ENCODE data around the gene NEU4.
"Not testable (repeated sequence)": the region's sequence is repeated elsewhere in the genome, so short reads cannot be mapped to it uniquely, and the experiment has no call there.

Gene NEU4

DNA sequence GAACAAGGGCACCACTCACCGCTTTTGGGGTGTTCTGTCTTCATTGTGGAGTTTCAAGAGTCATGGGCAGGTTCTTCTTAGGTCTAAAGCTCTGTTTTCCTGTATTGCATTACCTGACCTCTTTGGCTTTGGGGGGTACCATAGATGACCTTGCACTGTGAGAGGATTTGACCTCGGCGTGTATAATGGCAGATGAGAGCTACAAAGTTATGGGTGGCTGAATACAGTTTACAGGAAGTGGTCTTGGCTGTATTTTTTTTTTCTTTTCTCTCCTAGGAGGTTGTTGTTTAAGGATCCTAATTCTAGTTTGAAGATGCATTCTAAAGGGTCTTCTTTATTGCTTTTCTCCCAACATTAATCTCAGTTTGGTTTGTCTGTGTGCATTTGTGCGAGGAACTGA, 20.9 kb upstream of the NEU4 start:
- DNase-seq (ENCODE audit: low read depth), result no peak
- TF ChIP-seq, protein P1, sequence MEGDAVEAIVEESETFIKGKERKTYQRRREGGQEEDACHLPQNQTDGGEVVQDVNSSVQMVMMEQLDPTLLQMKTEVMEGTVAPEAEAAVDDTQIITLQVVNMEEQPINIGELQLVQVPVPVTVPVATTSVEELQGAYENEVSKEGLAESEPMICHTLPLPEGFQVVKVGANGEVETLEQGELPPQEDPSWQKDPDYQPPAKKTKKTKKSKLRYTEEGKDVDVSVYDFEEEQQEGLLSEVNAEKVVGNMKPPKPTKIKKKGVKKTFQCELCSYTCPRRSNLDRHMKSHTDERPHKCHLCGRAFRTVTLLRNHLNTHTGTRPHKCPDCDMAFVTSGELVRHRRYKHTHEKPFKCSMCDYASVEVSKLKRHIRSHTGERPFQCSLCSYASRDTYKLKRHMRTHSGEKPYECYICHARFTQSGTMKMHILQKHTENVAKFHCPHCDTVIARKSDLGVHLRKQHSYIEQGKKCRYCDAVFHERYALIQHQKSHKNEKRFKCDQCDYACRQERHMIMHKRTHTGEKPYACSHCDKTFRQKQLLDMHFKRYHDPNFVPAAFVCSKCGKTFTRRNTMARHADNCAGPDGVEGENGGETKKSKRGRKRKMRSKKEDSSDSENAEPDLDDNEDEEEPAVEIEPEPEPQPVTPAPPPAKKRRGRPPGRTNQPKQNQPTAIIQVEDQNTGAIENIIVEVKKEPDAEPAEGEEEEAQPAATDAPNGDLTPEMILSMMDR (IDR thresholded peaks at IDR 0.05; ENCODE audit: insufficient read depth, low read depth, low read length, missing control alignments), result no peak
- H3K4me3 ChIP-seq (ENCODE audit: low read length), result no peak overlapping the region

DNA sequence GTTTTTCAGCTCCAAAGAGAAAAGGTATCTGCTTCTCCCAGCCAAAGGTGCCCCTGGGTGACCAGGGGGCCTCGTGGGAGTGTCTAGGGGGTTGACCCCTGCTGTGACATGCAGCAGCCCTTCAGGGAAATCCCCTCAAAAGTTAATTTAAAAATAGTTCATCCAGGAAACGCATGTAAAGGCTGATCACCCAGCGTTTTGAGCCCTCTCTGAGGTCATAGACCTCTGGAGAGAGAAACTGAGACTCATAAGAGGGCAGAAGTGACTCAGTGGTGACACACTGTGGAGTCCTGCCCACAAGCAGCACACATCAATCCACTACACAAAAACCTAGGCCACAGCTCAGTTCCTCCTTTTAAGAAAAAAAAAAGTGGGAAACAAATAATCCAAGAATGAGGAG, 20.4 kb upstream of the NEU4 start:
- no peak overlapping the region for H3K4me3 ChIP-seq (ENCODE audit: low read length)
- no peak for DNase-seq (ENCODE audit: low read depth)
- TF ChIP-seq, protein P1 (IDR thresholded peaks at IDR 0.05; ENCODE audit: insufficient read depth, low read depth, low read length, missing control alignments), result no peak

DNA sequence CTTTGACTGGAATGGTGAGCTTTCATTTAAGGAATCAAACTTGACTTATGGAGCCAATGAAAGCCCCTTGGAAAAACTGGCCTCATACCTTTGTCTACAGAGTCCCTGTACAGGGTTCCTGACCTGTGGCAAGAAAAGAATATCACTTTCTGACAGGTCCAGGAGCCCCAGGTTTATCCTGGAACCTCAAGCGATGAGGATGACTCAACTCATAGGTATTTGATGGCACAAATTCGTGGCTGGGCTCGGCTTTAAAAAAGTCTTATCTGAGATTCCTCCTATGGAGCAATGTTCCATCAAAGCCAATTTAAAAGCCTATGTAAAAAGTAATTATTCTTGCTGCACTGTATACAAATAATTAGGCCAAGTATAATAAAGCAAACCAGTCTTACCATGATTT, 17.6 kb upstream of the NEU4 start:
- not testable (repeated sequence) for DNase-seq (ENCODE audit: low read depth)

DNA sequence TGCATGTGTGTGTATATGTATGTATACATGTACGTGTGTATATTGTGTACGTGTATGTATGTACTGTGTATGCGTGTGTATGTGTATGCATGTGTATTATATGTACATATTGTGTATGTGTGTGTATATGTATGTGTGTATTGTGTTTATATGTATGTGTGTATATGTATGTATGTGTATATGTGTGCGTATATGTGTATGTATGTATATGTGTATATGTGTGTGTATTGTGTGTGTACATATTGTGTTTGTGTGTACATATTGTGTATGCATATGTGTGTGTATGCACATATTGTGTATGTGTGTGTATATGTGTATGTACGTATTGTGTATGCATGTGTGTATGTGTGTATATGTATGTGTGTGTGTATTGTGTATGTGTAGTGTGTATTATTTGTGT, 15.6 kb upstream of the NEU4 start:
- no peak overlapping the region for H3K4me3 ChIP-seq (ENCODE audit: low read length)
- TF ChIP-seq, protein P1 (IDR thresholded peaks at IDR 0.05; ENCODE audit: insufficient read depth, low read depth, low read length, missing control alignments), result no peak
- DNase-seq (ENCODE audit: low read depth), result no peak

More for the DNA sequence above, 17.6 kb upstream of the NEU4 start:
- not testable (repeated sequence) for H3K4me3 ChIP-seq (ENCODE audit: low read length)

DNA sequence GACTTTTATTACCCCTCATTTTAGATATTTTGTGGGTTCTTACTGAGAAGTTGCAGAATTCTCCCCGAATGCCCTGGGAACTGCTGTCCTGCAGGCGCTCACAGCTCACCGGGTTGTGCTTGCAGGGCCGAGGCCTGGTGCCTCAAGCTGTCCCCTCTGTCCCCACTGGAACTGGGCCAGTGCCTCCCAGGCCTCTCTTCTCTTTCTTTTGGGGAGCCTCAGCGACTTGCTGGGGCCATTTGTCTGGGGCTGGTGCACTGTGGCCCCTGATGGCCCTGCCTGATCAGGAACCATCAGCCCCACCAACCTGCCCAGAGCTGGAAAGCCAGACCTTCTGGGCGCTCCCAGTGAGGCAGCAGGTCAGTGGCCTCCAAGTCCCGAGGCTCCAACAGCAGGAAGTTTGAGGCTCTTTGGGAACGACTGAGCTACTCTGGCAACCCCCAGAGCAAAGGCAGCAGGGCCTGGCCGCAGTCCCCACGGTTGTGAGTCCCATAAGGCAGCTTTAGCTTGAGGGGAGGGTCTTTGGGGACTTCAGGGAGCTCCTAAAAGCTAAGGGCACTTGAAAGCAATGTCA, 14.7 kb upstream of the NEU4 start:
- no peak for DNase-seq (ENCODE audit: low read depth)
- H3K4me3 ChIP-seq (ENCODE audit: low read length), result no peak overlapping the region
- TF ChIP-seq, protein P1 (IDR thresholded peaks at IDR 0.05; ENCODE audit: insufficient read depth, low read depth, low read length, missing control alignments), result no peak

DNA sequence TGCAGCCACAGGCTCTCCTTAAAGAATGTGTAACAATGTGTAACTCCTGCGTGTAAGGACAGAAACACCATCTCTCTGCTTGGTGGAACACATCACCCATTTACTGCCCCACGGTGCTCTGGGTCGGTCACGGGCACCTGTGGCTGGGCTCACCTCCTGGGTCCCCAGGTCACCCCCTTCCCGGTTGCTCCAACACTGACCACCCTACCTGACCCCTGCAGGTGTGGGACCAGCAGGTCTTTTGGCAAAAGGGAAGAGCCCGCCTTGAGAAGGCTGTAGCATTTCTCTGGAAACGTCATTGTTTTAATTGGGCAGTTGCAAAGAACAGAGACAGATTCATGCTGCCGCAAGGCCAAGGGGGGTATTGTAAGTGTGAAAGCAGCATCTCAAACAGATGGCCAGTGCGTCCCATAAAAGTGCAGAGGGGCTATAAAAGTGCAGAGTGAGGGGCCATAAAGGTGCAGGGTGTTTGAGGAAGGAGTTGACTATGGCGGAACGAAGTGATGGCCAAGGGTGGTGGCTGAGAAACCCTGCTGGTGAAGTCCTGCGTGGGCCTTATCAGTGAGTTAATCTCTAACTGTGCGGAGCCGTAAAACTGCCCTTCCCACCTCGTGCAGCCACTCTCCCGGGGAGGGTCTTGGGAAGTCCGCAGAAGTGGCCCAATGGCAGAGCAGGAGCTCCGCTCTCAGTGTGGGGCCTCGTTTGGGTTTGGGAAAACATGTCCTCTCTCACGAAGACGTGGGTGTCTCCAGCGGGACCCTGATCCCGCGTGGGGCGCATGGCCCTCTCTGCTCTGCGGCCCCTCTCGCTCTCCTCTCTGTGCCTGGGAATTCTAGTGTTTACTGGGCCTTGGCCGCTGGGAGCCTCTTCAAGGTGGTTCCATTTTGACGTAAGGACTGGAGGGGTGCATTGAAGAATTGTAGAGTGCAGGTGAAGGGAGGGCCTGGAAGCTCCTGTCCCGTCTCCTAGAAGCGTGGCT, 13.7 kb upstream of the NEU4 start:
- no peak for DNase-seq (ENCODE audit: low read depth)
- TF ChIP-seq, protein P1 (IDR thresholded peaks at IDR 0.05; ENCODE audit: insufficient read depth, low read depth, low read length, missing control alignments), result no peak
- no peak overlapping the region for H3K4me3 ChIP-seq (ENCODE audit: low read length)

DNA sequence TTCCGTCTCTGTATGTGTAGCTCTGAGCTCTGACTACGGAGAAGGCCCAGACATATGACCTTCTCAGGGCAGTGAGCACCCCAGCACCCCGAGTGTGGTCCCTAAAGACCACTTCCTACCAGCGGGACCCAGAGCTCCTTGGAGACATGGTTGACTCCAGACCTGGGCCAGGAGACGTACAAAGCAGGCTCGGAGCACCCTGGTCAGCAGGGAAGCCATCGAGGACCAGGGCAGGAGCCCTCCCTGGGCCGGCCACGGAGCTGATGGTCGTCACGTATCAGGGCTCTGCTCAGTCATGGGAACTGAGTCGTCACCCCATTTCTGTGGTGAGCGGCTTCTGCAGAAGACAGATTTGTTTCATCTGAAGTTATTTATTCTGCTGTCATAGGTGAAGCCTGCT, 12.8 kb upstream of the NEU4 start:
- H3K4me3 ChIP-seq (ENCODE audit: low read length), result no peak overlapping the region
- TF ChIP-seq, protein P1 (IDR thresholded peaks at IDR 0.05; ENCODE audit: insufficient read depth, low read depth, low read length, missing control alignments), result no peak

More for the DNA sequence above, 12.8 kb upstream of the NEU4 start:
- DNase-seq (ENCODE audit: low read depth), result no peak

All from epithelial cell of esophagus (primary cell).